Measurements from ENCODE around the gene PRKAR1A. TPM values are rescaled to one million over a fixed set of nuclear protein-coding genes. Genes with fewer than 3 reads are reported as not detected.
A peak's percentile ranks its signal among the peaks of the same experiment; 100 is the strongest.

PRKAR1A gene
- total RNA-seq, result 272 and 279 TPM in 2 replicates

GRCh38 chr17:68512247-68512959, at the start of gene PRKAR1A:
Gene PRKAR1A (plus strand): TSS chr17:68512430. CDS start chr17:68515400, 2,970 bp downstream.
- TF ChIP-seq CTCF (IDR thresholded peaks at IDR 0.05), result no peak
- peak; percentile 77 for ATAC-seq (ENCODE audit: low read depth)
- Mint-ChIP-seq H3K9me3 (no peaks in the 10 kb centered on the region), H3K27me3 (no peaks in the 10 kb centered on the region), H3K4me3 (peak within 1 kb of the TSS; percentile 100), H3K36me3 (ENCODE audit: low read depth) (peaks cover 40% of the 10 kb centered on the region), H3K4me1 (peaks cover 39% of the 10 kb centered on the region), H3K27ac (peak within 1 kb of the TSS; percentile 100)
- intact Hi-C loops (cut with micrococcal nuclease), result loop anchor here (1.0 to 10.0 kb wide), 9 partner anchors 22 to 1268 kb away; partner anchors contain the start of genes ABCA5, AMZ2, HELZ and KPNA2
- DNase-seq, result peak; percentile 92
- POLR2A ChIA-PET, result interaction anchor here (0.6 to 3.2 kb wide), 14 partner anchors 13 to 795 kb away, joined by 3 to 102 read pairs (median 6); partner anchors contain the start of genes BPTF, NOL11, SLC16A6 and WIPI1
- CTCF ChIA-PET, result interaction anchor here (1.0 to 1.7 kb wide), 3 partner anchors 14 to 44 kb away, joined by 4 to 7 read pairs (median 4); no protein-coding TSS in a partner anchor

- no peak overlapping the region for H3K27ac Mint-ChIP-seq
- POLR2A ChIA-PET, result interaction anchor here (0.6 to 1.4 kb wide), 2 partner anchors 49 to 216 kb away, joined by 3 to 5 read pairs; partner anchors contain the start of gene PRKAR1A
- H3K27me3 Mint-ChIP-seq, result no peaks in the 10 kb centered on the region
- H3K36me3 Mint-ChIP-seq (ENCODE audit: low read depth), result no peaks in the 10 kb centered on the region
- no peak for TF ChIP-seq CTCF (IDR thresholded peaks at IDR 0.05)
- ATAC-seq (ENCODE audit: low read depth), result no peak
- CTCF ChIA-PET, result interaction anchor here (0.6 to 2.1 kb wide), 5 partner anchors 8 to 406 kb away, joined by 3 to 8 read pairs (median 4); no protein-coding TSS in a partner anchor
- no peak for DNase-seq
- H3K9me3 Mint-ChIP-seq, result no peaks in the 10 kb centered on the region
- peaks cover 11% of the 10 kb centered on the region for H3K4me1 Mint-ChIP-seq
- H3K4me3 Mint-ChIP-seq, result no peak overlapping the region
- intact Hi-C loops (cut with micrococcal nuclease), result loop anchor here (1.0 to 10.0 kb wide), 10 partner anchors 27 to 1739 kb away; partner anchors contain the start of genes BPTF, NOL11 and PITPNC1
Measured at GRCh38 chr17:68463211-68464019, 48.8 kb upstream of the PRKAR1A start.

GRCh38 chr17:68468334-68468733, 43.9 kb upstream of the PRKAR1A start:
- H3K9me3 Mint-ChIP-seq, result no peaks in the 10 kb centered on the region
- ChIA-PET POLR2A (interaction anchor here (1.8 kb wide), 1 partner anchor 44 kb away, joined by 5 read pairs; the partner anchor contains the start of gene PRKAR1A), CTCF (interaction anchor here (1.1 to 2.1 kb wide), 2 partner anchors 31 to 44 kb away, joined by 4 to 6 read pairs; partner anchors contain the start of gene PRKAR1A)
- H3K36me3 Mint-ChIP-seq (ENCODE audit: low read depth), result no peaks in the 10 kb centered on the region
- peaks cover 5% of the 10 kb centered on the region for H3K4me1 Mint-ChIP-seq
- H3K27me3 Mint-ChIP-seq, result no peaks in the 10 kb centered on the region
- ATAC-seq (ENCODE audit: low read depth), result no peak
- no peak for DNase-seq
- no peak overlapping the region for H3K4me3 Mint-ChIP-seq
- intact Hi-C loops (cut with micrococcal nuclease), result loop anchor here (5.0 to 10.0 kb wide), 3 partner anchors 644 to 1744 kb away; partner anchors contain the start of gene BPTF
- H3K27ac Mint-ChIP-seq, result no peak overlapping the region
- TF ChIP-seq CTCF (IDR thresholded peaks at IDR 0.05), result no peak

GRCh38 chr17:68468788-68469187, 43.4 kb upstream of the PRKAR1A start:
- H3K4me1 Mint-ChIP-seq, result peaks cover 5% of the 10 kb centered on the region

More at GRCh38 chr17:68468788-68469187, 43.4 kb upstream of the PRKAR1A start:
- CTCF ChIA-PET, result no interaction called here
- no peak for TF ChIP-seq CTCF (IDR thresholded peaks at IDR 0.05)
- no peak for ATAC-seq (ENCODE audit: low read depth)
- POLR2A ChIA-PET, result no interaction called here
- Mint-ChIP-seq H3K27ac (no peak overlapping the region), H3K9me3 (no peaks in the 10 kb centered on the region), H3K27me3 (no peaks in the 10 kb centered on the region), H3K4me3 (no peak overlapping the region), H3K36me3 (ENCODE audit: low read depth) (no peaks in the 10 kb centered on the region)
- intact Hi-C loops (cut with micrococcal nuclease), result loop anchor here (5.0 to 10.0 kb wide), 3 partner anchors 644 to 1744 kb away; partner anchors contain the start of gene BPTF
- DNase-seq, result no peak

Data from activated B cell treated with CpG ODN at 0.5 μM for 24 hours (primary cell).